Thymus (tissue), 11 donors: ENCODE results near the gene COL4A2. TPM values are rescaled to one million over a fixed set of nuclear protein-coding genes. Genes with fewer than 3 reads are reported as not detected.

Experiments used
- DNase-seq, 9 donors: peaks; one replicate each; pipeline ENCODE4 v3.0.0-alpha.2; 2013; ENCODE audit warnings: low spot score in 9 of 9, low read depth in 6 of 9, missing footprints in 1 of 9
- H3K27ac ChIP-seq, 2 donors: one replicate each; pipeline ENCODE4 v1.5.1; 2013; ENCODE audit warnings: control low read depth in 1 of 2, low read depth in 1 of 2, low read length in 1 of 2, mild to moderate bottlenecking in 1 of 2, moderate library complexity in 1 of 2
- H3K27me3 ChIP-seq, 2 donors: one replicate each; pipeline ENCODE4 v1.5.1; 2013; ENCODE audit warnings: low read length in 1 of 2; ENCODE audit not compliant: control insufficient read depth in 2 of 2, insufficient read depth in 1 of 2
- H3K36me3 ChIP-seq, 2 donors: one replicate each; pipeline ENCODE4 v1.5.1; 2013; ENCODE audit warnings: low read length in 1 of 2, mild to moderate bottlenecking in 1 of 2, moderate library complexity in 1 of 2; ENCODE audit not compliant: control insufficient read depth in 2 of 2, insufficient read depth in 2 of 2
- H3K4me1 ChIP-seq, 2 donors: one replicate each; pipeline ENCODE4 v1.5.1; 2013; ENCODE audit warnings: low read length in 2 of 2; ENCODE audit not compliant: control insufficient read depth in 2 of 2, insufficient read depth in 2 of 2
- H3K4me3 ChIP-seq, 2 donors: one replicate each; pipeline ENCODE4 v1.5.1; 2013; ENCODE audit warnings: low read length in 2 of 2, control low read depth in 1 of 2, mild to moderate bottlenecking in 1 of 2
- H3K9me3 ChIP-seq, 2 donors: one replicate each; pipeline ENCODE4 v1.5.1; 2013; ENCODE audit warnings: low read length in 1 of 2, mild to moderate bottlenecking in 1 of 2; ENCODE audit not compliant: control insufficient read depth in 2 of 2, insufficient read depth in 1 of 2
- WGBS: extraction: QIAGEN DNeasy Blood & Tissue Kit; methylation state at CpG from one replicate; pipeline ENCODE4 v1.1.7; 2013; 5-methylcytosine and 5-hydroxymethylcytosine counted together
- polyA plus RNA-seq: library from polyadenylated mRNA; stranded (reverse); fragments of 200-250 nt; gene quantifications from one replicate; pipeline ENCODE4 v1.2.3, GENCODE V29; 2013
- total RNA-seq: library from RNA; stranded (reverse); fragments of 120-200 nt; gene quantifications from one replicate; pipeline ENCODE4 v1.2.4, GENCODE V29; 2013
- donor health status: healthy.

Gene COL4A2
- total and polyA plus RNA-seq, 2 donors: 47.2 to 63.1 TPM

- Histone ChIP-seq H3K4me3 (no peak overlapping the region), H3K27me3 (peaks cover 15 to 52% of the 10 kb centered on the region in 2 donors), H3K9me3 (no peaks in the 10 kb centered on the region), H3K27ac (no peak overlapping the region), H3K36me3 (no peaks in the 10 kb centered on the region), H3K4me1 (no peaks in the 10 kb centered on the region)
- WGBS: 96% methylated on average over 13 of the region's 13 CpGs
- DNase-seq: no peak
Measured at GRCh38 chr13:110430391-110431336, 123.6 kb downstream of the COL4A2 start.

- no peaks in the 10 kb centered on the region for H3K36me3 ChIP-seq
- H3K27ac ChIP-seq: no peak overlapping the region
- H3K27me3 ChIP-seq: peaks cover 16 to 48% of the 10 kb centered on the region in 2 donors
- WGBS: 91% methylated on average over 13 of the region's 13 CpGs
- no peak overlapping the region for H3K4me3 ChIP-seq
- no peak for DNase-seq
- H3K4me1 ChIP-seq: no peaks in the 10 kb centered on the region
- H3K9me3 ChIP-seq: no peaks in the 10 kb centered on the region
Measured at GRCh38 chr13:110431425-110432294, 124.6 kb downstream of the COL4A2 start.

GRCh38 chr13:110432522-110432921, 125.4 kb downstream of the COL4A2 start:
- Histone ChIP-seq H3K36me3 (no peaks in the 10 kb centered on the region), H3K9me3 (no peaks in the 10 kb centered on the region), H3K4me1 (no peaks in the 10 kb centered on the region), H3K4me3 (no peak overlapping the region), H3K27me3 (peaks cover 14 to 45% of the 10 kb centered on the region in 2 donors), H3K27ac (no peak overlapping the region)
- no peak for DNase-seq
- WGBS: 92% methylated on average over 3 of the region's 3 CpGs

DNA sequence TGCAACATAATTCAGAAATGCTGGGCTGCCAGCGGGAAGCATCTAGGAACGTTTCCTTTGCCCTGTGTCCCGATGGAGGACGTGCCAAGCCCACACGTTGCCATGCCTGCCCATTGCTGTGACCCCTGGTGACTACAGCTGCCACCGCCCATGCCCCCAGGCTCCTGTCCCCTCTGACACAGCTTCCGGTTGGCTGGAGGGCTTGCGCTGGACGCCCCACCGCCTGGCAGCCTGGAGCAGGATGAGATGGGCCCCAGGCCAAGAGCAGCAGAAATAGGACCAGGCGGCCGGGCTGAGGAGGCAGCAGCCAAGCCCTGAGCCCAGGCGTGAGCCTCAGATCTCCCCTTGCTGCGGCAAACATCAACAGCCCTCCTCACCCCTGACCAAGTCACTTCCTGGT, 125.9 kb downstream of the COL4A2 start:
- Histone ChIP-seq H3K27ac (no peak overlapping the region), H3K36me3 (no peaks in the 10 kb centered on the region), H3K9me3 (no peaks in the 10 kb centered on the region), H3K27me3 (peaks cover 9 to 43% of the 10 kb centered on the region in 2 donors), H3K4me1 (no peaks in the 10 kb centered on the region), H3K4me3 (no peak overlapping the region)
- no peak for DNase-seq
- WGBS: 89% methylated on average over 14 of the region's 14 CpGs

DNA sequence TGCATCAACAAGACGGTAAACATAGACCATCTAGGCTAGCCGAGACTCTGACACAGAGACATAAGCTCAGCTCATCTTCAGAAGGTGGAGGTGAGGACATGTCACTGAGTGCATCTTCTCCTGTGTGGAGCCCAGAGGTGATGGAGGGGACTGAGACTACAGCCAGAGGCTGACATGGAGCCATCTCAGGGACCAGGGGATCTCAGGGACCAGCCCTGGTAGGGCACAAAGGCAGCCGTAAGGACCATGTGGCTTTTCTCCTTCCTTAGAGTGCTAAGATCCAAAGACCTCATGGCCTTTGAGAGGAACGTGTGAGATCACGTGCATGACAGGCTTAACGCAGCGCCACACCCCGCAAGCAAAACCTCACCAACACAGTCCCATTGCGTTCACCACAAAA, 127.5 kb downstream of the COL4A2 start:
- DNase-seq: no peak
- WGBS: 97% methylated on average over 9 of the region's 9 CpGs
- no peaks in the 10 kb centered on the region for H3K36me3 ChIP-seq

DNA sequence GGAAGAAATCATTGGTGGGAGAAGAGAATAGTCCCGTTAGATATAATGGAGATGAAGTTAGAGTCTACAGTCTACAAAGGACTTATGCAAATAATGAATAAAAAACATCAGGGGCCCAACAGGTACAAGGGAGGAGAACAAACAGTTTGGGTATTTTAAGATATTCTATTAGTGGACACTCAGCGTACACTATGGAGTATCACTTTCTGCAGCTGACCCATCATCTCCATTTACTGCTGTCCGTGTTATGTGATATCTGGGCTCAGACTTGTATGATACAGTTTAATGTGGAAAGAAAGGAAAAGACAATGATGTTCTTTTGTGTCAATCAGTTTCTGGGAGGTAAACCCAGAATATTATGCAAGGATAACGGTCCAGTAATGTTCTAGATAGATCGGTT, 128.2 kb downstream of the COL4A2 start:
- Histone ChIP-seq H3K9me3 (no peaks in the 10 kb centered on the region), H3K4me3 (no peak overlapping the region), H3K27me3 (peaks cover 5 to 39% of the 10 kb centered on the region in 2 donors), H3K36me3 (no peaks in the 10 kb centered on the region), H3K27ac (no peak overlapping the region), H3K4me1 (no peaks in the 10 kb centered on the region)
- no peak for DNase-seq
- 95% methylated on average over 5 of the region's 5 CpGs for WGBS

More for the DNA sequence above, 127.5 kb downstream of the COL4A2 start:
- Histone ChIP-seq H3K27ac (no peak overlapping the region), H3K4me1 (no peaks in the 10 kb centered on the region), H3K27me3 (peaks cover 5 to 41% of the 10 kb centered on the region in 2 donors), H3K4me3 (no peak overlapping the region), H3K9me3 (no peaks in the 10 kb centered on the region)

DNA sequence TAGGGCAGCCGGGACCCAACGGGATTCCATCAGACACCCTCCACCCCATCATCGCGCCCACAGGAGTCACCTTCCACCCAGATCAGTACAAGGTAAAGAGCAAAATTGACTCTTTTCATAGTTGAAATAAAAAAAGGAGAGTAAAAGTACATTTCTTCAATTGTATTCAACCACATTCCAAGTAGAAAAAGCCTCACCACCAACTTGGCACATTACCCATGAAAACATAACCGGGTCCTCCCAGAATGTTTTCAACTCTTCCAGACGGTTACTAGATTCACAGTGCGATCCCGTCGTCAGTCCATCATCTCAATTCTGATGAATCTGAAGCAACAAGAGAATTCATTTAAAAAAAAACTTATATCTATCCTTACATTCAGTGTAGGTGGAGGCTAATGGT, 129.2 kb downstream of the COL4A2 start:
- Histone ChIP-seq H3K27ac (no peak overlapping the region), H3K9me3 (peaks cover 0 to 3% of the 10 kb centered on the region in 2 donors), H3K4me3 (no peak overlapping the region), H3K4me1 (no peaks in the 10 kb centered on the region), H3K36me3 (no peaks in the 10 kb centered on the region), H3K27me3 (peaks cover 5 to 40% of the 10 kb centered on the region in 2 donors)
- no peak for DNase-seq
- WGBS: 96% methylated on average over 9 of the region's 9 CpGs

- Histone ChIP-seq H3K27ac (no peak overlapping the region), H3K36me3 (no peaks in the 10 kb centered on the region), H3K27me3 (peaks cover 2 to 36% of the 10 kb centered on the region in 2 donors), H3K4me3 (no peak overlapping the region), H3K4me1 (no peaks in the 10 kb centered on the region), H3K9me3 (peaks cover 0 to 3% of the 10 kb centered on the region in 2 donors)
- 89% methylated on average over 16 of the region's 16 CpGs for WGBS
- no peak for DNase-seq
Measured at GRCh38 chr13:110436786-110437370, 129.8 kb downstream of the COL4A2 start.
